ENCODE measurements around the gene IL27RA. TPM values are rescaled to one million over a fixed set of nuclear protein-coding genes. Genes with fewer than 3 reads are reported as not detected.
A peak's percentile ranks its signal among the peaks of the same experiment; 100 is the strongest.
"Not testable (repeated sequence)": the region's sequence is repeated elsewhere in the genome, so short reads cannot be mapped to it uniquely, and the experiment has no call there.

The IL27RA gene
- total and polyA plus RNA-seq, 2 donors, result 19.1 to 37.6 TPM

DNA sequence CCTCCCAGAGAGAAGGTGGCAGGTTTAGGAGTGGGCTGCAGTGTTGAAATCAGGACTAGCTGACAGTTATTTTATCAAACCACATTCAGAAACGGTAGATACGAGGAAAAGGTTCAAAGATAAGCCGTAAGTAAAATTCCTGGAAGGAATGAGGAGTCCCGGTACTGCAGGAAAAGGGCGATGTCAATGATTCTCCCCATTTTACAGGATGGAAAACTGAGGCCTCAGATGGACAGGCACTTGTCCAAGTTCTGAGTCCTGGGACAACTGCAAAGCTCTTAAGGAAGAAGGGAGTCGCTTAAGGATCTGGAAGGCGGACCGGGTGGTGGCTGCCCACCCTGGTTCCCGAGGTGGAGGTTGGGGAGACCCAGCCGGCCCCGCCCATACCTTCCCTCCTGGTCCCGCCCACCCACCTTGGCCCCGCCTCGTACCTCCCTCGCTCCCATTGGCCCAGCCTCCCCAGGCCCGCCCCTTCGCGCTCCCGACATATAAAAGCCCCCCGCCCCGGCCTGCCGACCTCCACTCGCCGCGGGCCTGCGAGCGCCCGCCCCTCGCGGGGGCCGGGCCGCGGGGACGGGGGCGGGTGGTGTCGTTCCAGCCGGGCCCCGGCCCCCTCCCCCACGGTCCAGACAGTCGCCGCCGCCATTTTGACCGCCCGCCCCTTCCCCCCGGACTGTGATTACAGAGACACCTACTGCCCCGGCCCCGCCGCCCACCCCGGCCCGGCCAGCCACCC, 26.0 kb upstream of the IL27RA start:
- Histone ChIP-seq H3K9me3 (ENCODE audit: control insufficient read depth in 2 of 2, insufficient read depth in 1 of 2, low read length in 1 of 2) (no peaks in the 10 kb centered on the region), H3K27me3 (ENCODE audit: control insufficient read depth in 2 of 2, insufficient read depth in 1 of 2, low read length in 1 of 2) (no peaks in the 10 kb centered on the region), H3K27ac (ENCODE audit: low read depth in 1 of 2, low read length in 1 of 2) (peak overlapping the region; percentile 94 to 95), H3K36me3 (ENCODE audit: control insufficient read depth in 2 of 2, insufficient read depth in 2 of 2, low read length in 1 of 2) (no peaks in the 10 kb centered on the region), H3K4me3 (ENCODE audit: low read length in 2 of 2) (peak overlapping the region; percentile 77 to 100), H3K4me1 (ENCODE audit: control insufficient read depth in 2 of 2, insufficient read depth in 2 of 2, low read length in 2 of 2) (peaks cover 39 to 54% of the 10 kb centered on the region in 2 donors)
- WGBS, result 6% methylated on average over 50 of the region's 50 CpGs
- DNase-seq (ENCODE audit: low read depth in 6 of 9, low spot score in 9 of 9), result peak in 8 of 9 donors; percentile 71 to 92 (median 82)

DNA sequence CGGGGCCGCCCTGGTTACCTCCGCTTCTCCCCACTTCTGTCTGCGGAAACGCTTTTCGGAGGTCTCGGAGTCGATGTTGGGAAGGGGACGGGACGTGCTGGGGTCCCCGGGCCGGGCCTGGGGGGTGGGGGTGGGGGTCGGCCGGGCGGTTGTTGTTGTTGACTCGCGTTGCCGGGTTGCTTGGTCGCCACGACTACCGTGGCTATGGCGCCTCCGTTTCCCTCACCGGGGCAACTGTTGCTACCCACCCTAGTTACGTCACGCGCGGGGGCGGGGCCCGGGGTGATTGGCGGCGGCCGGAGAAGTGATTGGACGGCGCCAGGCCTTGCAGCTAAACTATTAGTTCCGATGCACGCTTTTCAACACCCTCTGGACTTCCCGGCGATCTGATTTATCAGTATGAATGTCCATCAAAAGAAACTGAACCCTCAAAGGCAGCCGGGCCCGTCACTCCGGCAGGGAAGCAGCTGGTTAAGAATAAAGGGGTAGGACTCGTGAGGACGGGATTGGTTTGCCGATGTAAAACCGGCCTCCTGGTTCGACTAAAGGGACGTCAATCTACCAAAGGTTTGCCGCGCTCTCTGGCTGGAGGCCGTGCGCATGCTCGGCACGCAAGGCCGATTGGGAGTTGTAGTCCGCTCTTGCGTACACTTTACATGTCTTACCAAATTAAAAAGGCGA, 25.3 kb upstream of the IL27RA start, which contains the start of gene RFX1:
RFX1 (minus strand) TSS at position 236 of the 681 bp plus-strand sequence. CDS start 12,477 bp downstream, outside the sequence.
- H3K27me3 ChIP-seq (ENCODE audit: control insufficient read depth in 2 of 2, insufficient read depth in 1 of 2, low read length in 1 of 2), result no peaks in the 10 kb centered on the region
- under 1% methylated on average over 58 of the region's 58 CpGs for WGBS
- peak within 1 kb of the TSS; percentile 94 to 95 for H3K27ac ChIP-seq (ENCODE audit: low read depth in 1 of 2, low read length in 1 of 2)
- DNase-seq (ENCODE audit: low read depth in 6 of 9, low spot score in 9 of 9), result peak; percentile 96 to 99 (median 98)
- H3K9me3 ChIP-seq (ENCODE audit: control insufficient read depth in 2 of 2, insufficient read depth in 1 of 2, low read length in 1 of 2), result no peaks in the 10 kb centered on the region
- H3K4me3 ChIP-seq (ENCODE audit: low read length in 2 of 2), result peak within 1 kb of the TSS; percentile 77 to 100
- peaks cover 33 to 47% of the 10 kb centered on the region in 2 donors for H3K4me1 ChIP-seq (ENCODE audit: control insufficient read depth in 2 of 2, insufficient read depth in 2 of 2, low read length in 2 of 2)
- H3K36me3 ChIP-seq (ENCODE audit: control insufficient read depth in 2 of 2, insufficient read depth in 2 of 2, low read length in 1 of 2), result no peaks in the 10 kb centered on the region

DNA sequence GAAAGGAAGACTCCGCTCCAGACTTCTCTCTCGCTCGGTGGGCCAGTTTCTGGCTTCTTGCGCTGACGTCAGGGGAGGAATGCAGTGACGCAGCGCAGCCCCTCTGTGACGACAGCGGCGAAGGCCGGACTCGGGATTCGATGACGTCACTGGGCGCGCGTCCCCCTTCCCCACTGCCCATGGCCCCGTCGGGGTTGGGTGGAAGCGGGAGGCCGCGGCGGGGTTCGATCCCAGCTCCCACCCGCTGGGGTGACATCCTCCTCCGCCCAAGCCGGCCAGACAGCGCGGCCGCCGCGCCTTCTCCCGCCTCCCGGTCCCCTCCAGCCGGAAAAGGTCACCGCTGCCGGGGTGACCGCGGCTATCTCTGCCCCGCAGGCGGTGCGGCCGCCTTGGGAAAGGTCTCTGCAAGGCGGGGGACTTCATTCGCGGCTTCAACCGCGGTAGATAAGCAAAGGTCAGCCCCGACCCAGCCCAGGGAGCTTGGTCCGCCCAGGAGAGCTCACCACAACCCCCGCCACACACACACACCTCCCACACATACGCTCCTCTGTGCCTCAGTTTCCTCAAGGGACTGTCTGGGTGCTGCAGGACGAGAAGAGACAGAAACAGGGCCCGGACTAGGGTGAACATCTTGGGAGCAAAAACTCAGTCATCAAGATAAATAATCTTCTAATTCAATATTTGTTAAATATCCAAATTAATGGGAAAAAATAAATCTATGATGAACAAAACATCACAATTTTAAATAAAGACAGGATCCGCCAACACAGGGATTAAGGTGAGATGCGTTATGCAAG, 24.6 kb upstream of the IL27RA start:
- H3K4me3 ChIP-seq (ENCODE audit: low read length in 2 of 2), result peak overlapping the region; percentile 77 to 100
- H3K4me1 ChIP-seq (ENCODE audit: control insufficient read depth in 2 of 2, insufficient read depth in 2 of 2, low read length in 2 of 2), result peaks cover 26 to 39% of the 10 kb centered on the region in 2 donors
- no peaks in the 10 kb centered on the region for H3K36me3 ChIP-seq (ENCODE audit: control insufficient read depth in 2 of 2, insufficient read depth in 2 of 2, low read length in 1 of 2)
- no peaks in the 10 kb centered on the region for H3K27me3 ChIP-seq (ENCODE audit: control insufficient read depth in 2 of 2, insufficient read depth in 1 of 2, low read length in 1 of 2)
- peak overlapping the region; percentile 94 to 95 for H3K27ac ChIP-seq (ENCODE audit: low read depth in 1 of 2, low read length in 1 of 2)
- H3K9me3 ChIP-seq (ENCODE audit: control insufficient read depth in 2 of 2, insufficient read depth in 1 of 2, low read length in 1 of 2), result no peaks in the 10 kb centered on the region
- 8% methylated on average over 56 of the region's 56 CpGs for WGBS
- no peak for DNase-seq (ENCODE audit: low read depth in 6 of 9, low spot score in 9 of 9)

DNA sequence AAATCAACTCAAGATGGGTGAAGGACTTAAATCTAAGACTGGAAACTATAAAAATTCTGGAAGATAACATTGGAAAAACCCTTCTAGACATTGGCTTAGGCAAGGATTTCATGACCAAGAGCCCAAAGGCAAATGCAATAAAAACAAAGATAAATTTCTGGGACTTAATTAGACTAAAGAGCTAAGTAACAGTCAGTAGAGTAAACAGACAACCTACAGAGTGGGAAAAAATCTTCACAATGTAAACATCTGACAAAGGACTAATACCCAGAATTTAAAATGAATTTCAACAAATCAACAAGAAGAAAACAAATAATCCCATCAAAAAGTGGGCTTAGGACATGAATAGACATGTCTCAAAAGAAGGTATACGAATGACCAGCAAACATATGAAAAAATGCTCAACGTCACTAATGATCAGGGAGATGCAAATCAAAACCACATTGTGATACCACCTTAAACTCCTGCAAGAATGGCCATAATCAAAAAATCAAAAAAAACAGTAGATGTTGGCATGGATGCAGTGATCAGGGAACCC, 19.1 kb upstream of the IL27RA start:
- no peaks in the 10 kb centered on the region for H3K36me3 ChIP-seq (ENCODE audit: control insufficient read depth in 2 of 2, insufficient read depth in 2 of 2, low read length in 1 of 2)
- no peak for DNase-seq (ENCODE audit: low read depth in 6 of 9, low spot score in 9 of 9)
- H3K4me3 ChIP-seq (ENCODE audit: low read length in 2 of 2), result no peak overlapping the region
- H3K27ac ChIP-seq (ENCODE audit: low read depth in 1 of 2, low read length in 1 of 2), result no peak overlapping the region
- H3K4me1 ChIP-seq (ENCODE audit: control insufficient read depth in 2 of 2, insufficient read depth in 2 of 2, low read length in 2 of 2), result no peaks in the 10 kb centered on the region
- WGBS, result 93% methylated on average over 2 of the region's 2 CpGs
- H3K9me3 ChIP-seq (ENCODE audit: control insufficient read depth in 2 of 2, insufficient read depth in 1 of 2, low read length in 1 of 2), result no peaks in the 10 kb centered on the region
- H3K27me3 ChIP-seq (ENCODE audit: control insufficient read depth in 2 of 2, insufficient read depth in 1 of 2, low read length in 1 of 2), result no peaks in the 10 kb centered on the region

DNA sequence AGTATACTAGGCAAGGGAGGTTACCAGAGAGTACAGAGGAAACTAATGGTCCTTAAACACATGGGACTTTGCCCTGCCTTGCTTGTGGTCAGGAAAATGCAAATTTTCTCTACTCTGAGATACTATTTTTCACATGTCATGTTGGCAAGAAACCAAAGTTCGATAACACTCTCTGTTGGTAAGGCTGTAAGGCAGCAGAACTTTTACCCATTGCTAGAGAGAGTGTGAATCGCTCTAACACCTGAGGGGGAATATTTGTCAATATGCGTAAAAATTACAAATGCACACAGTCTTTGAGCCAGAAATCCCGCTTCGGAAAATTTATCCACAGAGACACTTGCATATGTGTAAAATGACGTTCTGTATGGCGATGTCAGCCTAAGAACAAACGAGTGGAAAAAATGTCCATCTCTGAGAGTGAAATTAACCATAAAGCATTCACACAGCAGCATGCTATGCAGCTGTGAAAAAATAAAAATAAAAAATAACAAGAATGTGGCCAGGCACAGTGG, 16.0 kb upstream of the IL27RA start:
- Histone ChIP-seq H3K9me3 (ENCODE audit: control insufficient read depth in 2 of 2, insufficient read depth in 1 of 2, low read length in 1 of 2) (no peaks in the 10 kb centered on the region), H3K4me1 (ENCODE audit: control insufficient read depth in 2 of 2, insufficient read depth in 2 of 2, low read length in 2 of 2) (no peaks in the 10 kb centered on the region), H3K27ac (ENCODE audit: low read depth in 1 of 2, low read length in 1 of 2) (no peak overlapping the region), H3K27me3 (ENCODE audit: control insufficient read depth in 2 of 2, insufficient read depth in 1 of 2, low read length in 1 of 2) (no peaks in the 10 kb centered on the region), H3K4me3 (ENCODE audit: low read length in 2 of 2) (no peak overlapping the region), H3K36me3 (ENCODE audit: control insufficient read depth in 2 of 2, insufficient read depth in 2 of 2, low read length in 1 of 2) (no peaks in the 10 kb centered on the region)
- 84% methylated on average over 8 of the region's 8 CpGs for WGBS
- DNase-seq (ENCODE audit: low read depth in 6 of 9, low spot score in 9 of 9), result no peak

DNA sequence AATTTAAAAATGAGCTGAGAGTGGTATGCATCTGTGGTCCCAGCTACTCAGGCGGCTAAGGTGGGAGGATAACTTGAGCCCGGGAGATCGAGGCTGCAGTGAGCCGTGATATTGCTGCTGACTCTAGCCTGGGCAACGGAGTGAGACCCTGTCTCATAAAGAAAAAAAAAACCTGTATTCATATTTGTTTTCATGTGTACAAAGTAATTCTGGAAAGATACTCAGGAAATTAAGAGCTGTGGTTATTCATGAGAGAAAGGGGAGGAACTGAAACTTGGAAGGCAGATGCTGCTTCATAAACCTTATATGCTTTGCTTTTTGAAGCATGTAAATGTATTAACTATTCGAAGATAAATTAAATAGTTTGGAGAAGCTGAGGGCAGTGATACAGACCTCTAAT, 12.5 kb upstream of the IL27RA start:
- DNase-seq (ENCODE audit: low read depth in 6 of 9, low spot score in 9 of 9), result no peak
- 86% methylated on average over 6 of the region's 6 CpGs for WGBS
- no peak overlapping the region for H3K4me3 ChIP-seq (ENCODE audit: low read length in 2 of 2)

DNA sequence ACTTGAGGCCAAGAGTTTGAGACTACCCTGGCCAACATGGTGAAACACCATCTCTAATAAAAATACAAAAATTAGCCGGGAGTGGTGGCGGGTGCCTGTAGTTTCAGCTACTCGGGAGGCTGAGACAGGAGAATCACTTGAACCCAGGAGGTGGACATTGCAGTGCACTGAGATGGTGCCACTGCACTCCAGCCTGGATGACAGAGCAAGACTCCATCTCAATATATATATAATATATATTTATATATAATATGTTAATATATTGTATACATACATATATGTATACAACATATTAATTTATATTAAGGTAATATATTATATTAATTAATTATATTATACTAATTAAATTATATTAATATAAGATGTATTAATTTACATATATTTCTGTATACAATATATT, 11.8 kb upstream of the IL27RA start:
- not testable (repeated sequence) for H3K27ac ChIP-seq (ENCODE audit: low read depth in 1 of 2, low read length in 1 of 2); H3K4me3 ChIP-seq (ENCODE audit: low read length in 2 of 2); DNase-seq (ENCODE audit: low read depth in 6 of 9, low spot score in 9 of 9); H3K27me3 ChIP-seq (ENCODE audit: control insufficient read depth in 2 of 2, insufficient read depth in 1 of 2, low read length in 1 of 2); H3K4me1 ChIP-seq (ENCODE audit: control insufficient read depth in 2 of 2, insufficient read depth in 2 of 2, low read length in 2 of 2); H3K9me3 ChIP-seq (ENCODE audit: control insufficient read depth in 2 of 2, insufficient read depth in 1 of 2, low read length in 1 of 2); H3K36me3 ChIP-seq (ENCODE audit: control insufficient read depth in 2 of 2, insufficient read depth in 2 of 2, low read length in 1 of 2)
- WGBS, result 99% methylated on average over 3 of the region's 3 CpGs

More for the DNA sequence above, 12.5 kb upstream of the IL27RA start:
- Histone ChIP-seq H3K27ac (ENCODE audit: low read depth in 1 of 2, low read length in 1 of 2) (no peak overlapping the region), H3K9me3 (ENCODE audit: control insufficient read depth in 2 of 2, insufficient read depth in 1 of 2, low read length in 1 of 2) (no peaks in the 10 kb centered on the region), H3K36me3 (ENCODE audit: control insufficient read depth in 2 of 2, insufficient read depth in 2 of 2, low read length in 1 of 2) (no peaks in the 10 kb centered on the region), H3K27me3 (ENCODE audit: control insufficient read depth in 2 of 2, insufficient read depth in 1 of 2, low read length in 1 of 2) (no peaks in the 10 kb centered on the region), H3K4me1 (ENCODE audit: control insufficient read depth in 2 of 2, insufficient read depth in 2 of 2, low read length in 2 of 2) (peaks cover 0 to 5% of the 10 kb centered on the region in 2 donors)

DNA sequence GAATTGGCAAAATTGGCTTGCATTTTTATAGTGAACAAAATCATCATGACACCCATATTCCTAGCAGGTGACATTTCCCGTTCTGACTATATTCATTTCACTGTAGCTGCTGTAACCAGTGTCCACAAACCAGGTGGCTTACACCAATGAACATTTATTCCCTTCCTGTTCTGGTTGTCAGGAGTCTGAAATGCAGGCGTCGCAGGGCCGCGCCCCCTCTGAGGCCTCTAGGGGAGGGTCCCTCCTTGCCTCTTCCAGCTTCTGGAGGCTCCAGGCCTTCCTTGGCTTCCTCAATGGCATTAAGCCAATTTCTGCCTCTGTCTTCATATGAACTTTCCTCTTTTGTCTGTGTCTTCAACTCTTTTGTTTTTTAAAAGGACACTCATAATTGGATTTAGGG, 10.1 kb upstream of the IL27RA start:
- DNase-seq (ENCODE audit: low read depth in 6 of 9, low spot score in 9 of 9), result peak in 1 of 9 donors; percentile 38
- 58% methylated on average over 5 of the region's 5 CpGs for WGBS

More for the DNA sequence above, 10.1 kb upstream of the IL27RA start:
- Histone ChIP-seq H3K36me3 (ENCODE audit: control insufficient read depth in 2 of 2, insufficient read depth in 2 of 2, low read length in 1 of 2) (no peaks in the 10 kb centered on the region), H3K9me3 (ENCODE audit: control insufficient read depth in 2 of 2, insufficient read depth in 1 of 2, low read length in 1 of 2) (no peaks in the 10 kb centered on the region), H3K4me3 (ENCODE audit: low read length in 2 of 2) (no peak overlapping the region), H3K27me3 (ENCODE audit: control insufficient read depth in 2 of 2, insufficient read depth in 1 of 2, low read length in 1 of 2) (no peaks in the 10 kb centered on the region), H3K27ac (ENCODE audit: low read depth in 1 of 2, low read length in 1 of 2) (no peak overlapping the region), H3K4me1 (ENCODE audit: control insufficient read depth in 2 of 2, insufficient read depth in 2 of 2, low read length in 2 of 2) (peaks cover 0 to 5% of the 10 kb centered on the region in 2 donors)
